ENCODE measurements around the gene NAV1.
A peak's percentile ranks its signal among the peaks of the same experiment; 100 is the strongest.
"Not testable (repeated sequence)": the region's sequence is repeated elsewhere in the genome, so short reads cannot be mapped to it uniquely, and the experiment has no call there.

Gene NAV1

GRCh38 chr1:201504799-201505502 lies 34.0 kb upstream of the NAV1 start:
- DNase-seq (ENCODE audit: low read depth), result no peak

GRCh38 chr1:201505503-201505890 lies 33.4 kb upstream of the NAV1 start:
- peak; percentile 53 for DNase-seq (ENCODE audit: low read depth)

GRCh38 chr1:201506092-201506491 lies 32.8 kb upstream of the NAV1 start:
- DNase-seq (ENCODE audit: low read depth), result no peak

GRCh38 chr1:201506557-201507359 lies 32.2 kb upstream of the NAV1 start, which contains the start of gene CSRP1:
Gene CSRP1 (minus strand): TSS chr1:201507123. CDS start chr1:201496303, 10,820 bp downstream.
- DNase-seq (ENCODE audit: low read depth), result no peak

- no peak for DNase-seq (ENCODE audit: low read depth)
These were observed 31.6 kb upstream of the NAV1 start for GRCh38 chr1:201507360-201507675.

GRCh38 chr1:201508809-201509208 lies 30.1 kb upstream of the NAV1 start:
- DNase-seq (ENCODE audit: low read depth), result no peak

- DNase-seq (ENCODE audit: low read depth), result no peak
These were observed 29.1 kb upstream of the NAV1 start for GRCh38 chr1:201509601-201510374.

GRCh38 chr1:201510734-201511133 lies 28.2 kb upstream of the NAV1 start:
- DNase-seq (ENCODE audit: low read depth), result no peak

- no peak for DNase-seq (ENCODE audit: low read depth)
These were observed 27.5 kb upstream of the NAV1 start for GRCh38 chr1:201511396-201511940.

- no peak for DNase-seq (ENCODE audit: low read depth)
These were observed 26.9 kb upstream of the NAV1 start for GRCh38 chr1:201511941-201512539.

- no peak for DNase-seq (ENCODE audit: low read depth)
These were observed 25.3 kb upstream of the NAV1 start for GRCh38 chr1:201513498-201514243.

GRCh38 chr1:201514466-201514865 lies 24.5 kb upstream of the NAV1 start:
- DNase-seq (ENCODE audit: low read depth), result no peak

- DNase-seq (ENCODE audit: low read depth), result no peak
These were observed 23.7 kb upstream of the NAV1 start for GRCh38 chr1:201515062-201515750.

GRCh38 chr1:201515895-201516294 lies 23.0 kb upstream of the NAV1 start:
- no peak for DNase-seq (ENCODE audit: low read depth)

- DNase-seq (ENCODE audit: low read depth), result no peak
These were observed 22.3 kb upstream of the NAV1 start for GRCh38 chr1:201516511-201517127.

- no peak for DNase-seq (ENCODE audit: low read depth)
These were observed 21.3 kb upstream of the NAV1 start for GRCh38 chr1:201517631-201518030.

GRCh38 chr1:201518071-201518470 lies 20.9 kb upstream of the NAV1 start:
- DNase-seq (ENCODE audit: low read depth), result no peak

- DNase-seq (ENCODE audit: low read depth), result not testable (repeated sequence)
These were observed 18.8 kb upstream of the NAV1 start for GRCh38 chr1:201520046-201520575.

GRCh38 chr1:201525193-201525778 lies 13.6 kb upstream of the NAV1 start:
- no peak for DNase-seq (ENCODE audit: low read depth)

GRCh38 chr1:201527879-201528278 lies 11.0 kb upstream of the NAV1 start:
- DNase-seq (ENCODE audit: low read depth), result no peak

All from HS-5 (cell line).